ENCODE results near the gene LAPTM5. TPM values are rescaled to one million over a fixed set of nuclear protein-coding genes. Genes with fewer than 3 reads are reported as not detected.
A peak's percentile ranks its signal among the peaks of the same experiment; 100 is the strongest.

The LAPTM5 gene
- total RNA-seq, 1 donor from 2014 or later: not detected

- Mint-ChIP-seq H3K36me3 (no peaks in the 10 kb centered on the region), H3K27me3 (ENCODE audit: insufficient read depth, low read depth) (peaks cover 9% of the 10 kb centered on the region), H3K4me3 (no peak overlapping the region), H3K4me1 (peaks cover 38% of the 10 kb centered on the region), H3K9me3 (peaks cover 2% of the 10 kb centered on the region), H3K27ac (peak overlapping the region; percentile 59)
- H3K27me3 ChIP-seq: no peaks in the 10 kb centered on the region
- no peaks in the 10 kb centered on the region for H3K9me3 ChIP-seq (ENCODE audit: low read depth)
- no peak overlapping the region for H3K4me3 ChIP-seq
- peak overlapping the region; percentile 9 for H3K4me2 ChIP-seq
- no peak for DNase-seq (ENCODE audit: low spot score)
- H4K20me1 ChIP-seq (ENCODE audit: low read depth): no peaks in the 10 kb centered on the region
- H3K36me3 ChIP-seq: no peaks in the 10 kb centered on the region
- H3K9ac ChIP-seq: no peak overlapping the region
- peaks cover 28% of the 10 kb centered on the region for H3F3A ChIP-seq (ENCODE audit: low read depth)
- H3K27ac ChIP-seq: no peak overlapping the region
- no peak overlapping the region for H2AFZ ChIP-seq (replicated peaks)
- no peaks in the 10 kb centered on the region for H3K79me2 ChIP-seq (ENCODE audit: low read depth)
- peaks cover 44% of the 10 kb centered on the region for H3K4me1 ChIP-seq
- no peak for TF ChIP-seq EZH2 (IDR thresholded peaks at IDR 0.05)
Observed at GRCh38 chr1:30692201-30692947, 65.2 kb downstream of the LAPTM5 start.

DNA sequence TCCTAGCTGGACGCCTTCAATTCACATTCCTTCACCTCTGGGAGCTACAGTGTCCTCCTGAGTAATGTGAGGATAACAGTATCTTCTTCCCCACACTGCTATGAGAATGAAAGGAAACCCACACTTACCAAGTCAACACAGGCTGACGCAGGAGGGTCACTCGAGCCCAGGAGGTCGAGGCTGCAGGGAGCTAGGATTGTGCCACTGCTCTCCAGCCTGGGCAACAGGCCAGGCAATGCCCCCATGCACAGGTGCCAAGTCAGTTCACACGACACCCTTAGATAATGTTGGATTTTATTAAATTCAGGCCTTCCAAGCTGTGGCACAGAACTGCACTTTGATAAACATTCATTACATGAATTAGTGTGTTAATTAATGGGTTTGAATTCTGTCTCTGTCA, 66.1 kb downstream of the LAPTM5 start:
- H4K20me1 ChIP-seq (ENCODE audit: low read depth): no peaks in the 10 kb centered on the region

DNA sequence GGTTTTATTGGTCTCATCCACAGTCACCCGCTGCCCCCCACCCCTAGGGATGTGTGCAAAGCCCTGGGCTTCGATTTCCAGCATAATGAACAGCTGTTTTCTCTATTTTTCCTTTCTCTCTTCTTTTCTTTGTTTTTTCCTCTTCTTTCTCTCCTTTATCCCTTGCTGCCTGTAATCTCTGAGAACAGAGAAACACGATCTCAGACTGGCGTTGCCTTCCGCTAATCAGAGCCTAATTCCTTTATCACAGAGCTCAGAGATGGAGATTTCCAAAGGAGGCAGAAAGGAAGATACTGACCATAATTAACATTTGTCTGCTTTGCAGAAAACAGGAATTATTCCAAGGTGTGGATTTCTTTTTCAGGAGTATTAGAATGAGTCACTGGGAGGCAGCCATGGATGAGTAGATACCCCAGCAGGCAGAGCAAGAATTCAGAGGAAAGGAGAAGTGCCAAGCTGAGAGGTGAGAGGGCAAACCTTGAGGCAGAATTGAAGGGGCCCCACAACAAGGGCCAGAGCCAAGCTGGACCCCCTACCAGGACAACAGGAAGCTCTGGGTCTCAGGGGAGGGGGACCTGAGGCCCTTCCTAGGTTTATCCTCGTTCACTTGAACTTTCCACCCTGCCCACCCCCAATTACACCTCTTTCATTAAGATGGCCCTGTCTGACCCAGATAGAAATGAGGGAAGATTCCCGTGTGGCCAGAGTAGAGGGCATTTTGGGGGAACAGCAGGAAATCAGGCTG, 67.5 kb downstream of the LAPTM5 start:
- peaks cover 51% of the 10 kb centered on the region for H3K4me1 ChIP-seq
- peak overlapping the region; percentile 34 for H3K4me3 Mint-ChIP-seq
- H3K9me3 Mint-ChIP-seq: peaks cover under 1% of the 10 kb centered on the region
- no peaks in the 10 kb centered on the region for H3K36me3 Mint-ChIP-seq
- no peak overlapping the region for H3K9ac ChIP-seq
- H2AFZ ChIP-seq (replicated peaks): no peak overlapping the region
- TF ChIP-seq CTCF (IDR thresholded peaks at IDR 0.05) (no peak), EZH2 (IDR thresholded peaks at IDR 0.05) (no peak), EZH2phosphoT487 (IDR thresholded peaks at IDR 0.05) (no peak)
- H4K20me1 ChIP-seq (ENCODE audit: low read depth): no peaks in the 10 kb centered on the region
- H3K27ac ChIP-seq: peak overlapping the region; percentile 26
- H3K27me3 ChIP-seq: no peaks in the 10 kb centered on the region
- H3K9me3 ChIP-seq (ENCODE audit: low read depth): no peaks in the 10 kb centered on the region
- peaks cover 26% of the 10 kb centered on the region for H3F3A ChIP-seq (ENCODE audit: low read depth)
- peaks cover 17% of the 10 kb centered on the region for H3K27me3 Mint-ChIP-seq (ENCODE audit: insufficient read depth, low read depth)
- no peak overlapping the region for H3K4me3 ChIP-seq
- peak; percentile 63 for DNase-seq (ENCODE audit: low spot score)
- H3K79me2 ChIP-seq (ENCODE audit: low read depth): no peaks in the 10 kb centered on the region
- H3K36me3 ChIP-seq: no peaks in the 10 kb centered on the region
- H3K4me1 Mint-ChIP-seq: peaks cover 33% of the 10 kb centered on the region
- H3K4me2 ChIP-seq: peak overlapping the region; percentile 51
- peak overlapping the region; percentile 11 for H3K27ac Mint-ChIP-seq

More for the DNA sequence above, 66.1 kb downstream of the LAPTM5 start:
- no peak overlapping the region for H3K9ac ChIP-seq
- peaks cover 41% of the 10 kb centered on the region for H3K4me1 ChIP-seq
- H3K9me3 ChIP-seq (ENCODE audit: low read depth): no peaks in the 10 kb centered on the region
- no peak overlapping the region for H3K4me2 ChIP-seq
- H3K79me2 ChIP-seq (ENCODE audit: low read depth): no peaks in the 10 kb centered on the region
- H3K9me3 Mint-ChIP-seq: peaks cover 2% of the 10 kb centered on the region
- H3F3A ChIP-seq (ENCODE audit: low read depth): peaks cover 22% of the 10 kb centered on the region
- no peak overlapping the region for H3K27ac ChIP-seq
- no peaks in the 10 kb centered on the region for H3K36me3 ChIP-seq
- peaks cover 33% of the 10 kb centered on the region for H3K4me1 Mint-ChIP-seq
- H3K27me3 ChIP-seq: no peaks in the 10 kb centered on the region
- no peaks in the 10 kb centered on the region for H3K36me3 Mint-ChIP-seq
- H2AFZ ChIP-seq (replicated peaks): no peak overlapping the region
- DNase-seq (ENCODE audit: low spot score): no peak
- no peak for TF ChIP-seq EZH2 (IDR thresholded peaks at IDR 0.05)
- no peak for TF ChIP-seq CTCF (IDR thresholded peaks at IDR 0.05)
- no peak for TF ChIP-seq EZH2phosphoT487 (IDR thresholded peaks at IDR 0.05)
- H3K27me3 Mint-ChIP-seq (ENCODE audit: insufficient read depth, low read depth): peaks cover 17% of the 10 kb centered on the region
- H3K4me3 Mint-ChIP-seq: no peak overlapping the region
- H3K4me3 ChIP-seq: no peak overlapping the region
- H3K27ac Mint-ChIP-seq: no peak overlapping the region

Measured in neural progenitor cell (in vitro differentiated cells).